HG03378 (cell line): ENCODE measurements around the gene CDH26.

Experiments
- ATAC-seq: cut with Tn5 transposase; IDR thresholded peaks from one replicate; pipeline ENCODE4 v1.9.1; 2021; ENCODE audit warnings: mild to moderate bottlenecking, moderate library complexity; ENCODE audit not compliant: unreplicated experiment

CDH26 gene

DNA sequence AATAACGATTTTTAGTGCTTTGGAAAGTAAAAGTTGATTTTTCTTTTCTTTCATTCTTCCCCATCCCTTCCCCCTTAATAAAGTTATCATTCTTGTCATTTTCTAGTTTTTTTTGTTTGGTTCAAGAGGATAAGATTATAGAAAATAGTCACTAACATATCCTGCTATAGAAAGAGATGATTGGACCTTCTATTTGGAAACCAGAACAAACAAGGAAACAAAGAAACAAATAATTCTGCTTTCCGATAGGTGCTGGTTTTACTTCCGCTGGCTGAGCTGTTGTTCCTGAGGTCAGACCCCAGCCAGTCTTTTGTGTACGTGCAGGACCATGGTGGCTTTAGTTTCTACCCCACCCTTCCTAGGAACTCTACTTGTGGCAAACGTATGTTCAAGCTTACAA is at the start of gene CDH26:
Gene CDH26 (plus strand): TSS at position 301 of the 400 bp plus-strand sequence. CDS start 304 bp downstream, outside the sequence.
- no peak for ATAC-seq

DNA sequence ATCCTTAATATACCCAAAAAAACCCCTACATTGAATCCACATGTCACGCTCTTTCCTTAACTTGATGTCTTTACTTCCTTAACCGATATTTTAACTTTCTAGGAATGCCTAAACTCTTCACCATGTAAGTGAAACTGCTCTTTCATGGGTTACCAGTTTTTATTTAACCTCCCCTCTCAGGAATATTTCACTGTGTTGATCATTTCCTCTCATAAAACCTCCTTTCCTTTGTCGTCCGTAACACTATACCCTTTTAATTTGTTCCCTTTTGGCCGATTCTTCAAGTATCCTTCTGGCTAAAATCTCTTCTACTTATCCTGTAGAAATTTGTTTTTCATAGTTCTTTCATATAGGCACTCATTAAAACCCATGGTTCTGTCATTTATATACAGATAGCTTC is 49.4 kb upstream of the CDH26 start:
- no peak for ATAC-seq

DNA sequence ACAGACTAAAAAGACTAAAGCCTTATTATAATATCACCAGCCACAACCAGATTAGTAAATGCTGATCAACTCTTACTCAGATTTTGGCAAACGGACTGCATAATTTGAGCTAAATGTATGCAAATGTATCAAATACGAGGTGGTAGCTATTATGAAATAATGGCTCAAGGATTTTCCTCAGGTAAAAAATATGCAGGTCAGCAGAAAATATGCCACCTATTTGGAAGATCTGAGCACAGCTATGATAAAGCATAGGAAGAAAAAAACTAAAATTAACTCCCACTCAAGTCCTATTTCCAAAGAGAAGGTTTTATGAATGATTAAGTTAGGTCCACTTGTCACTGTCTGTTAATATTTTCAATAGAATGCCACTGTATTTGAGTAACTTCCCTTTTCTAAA is 47.2 kb upstream of the CDH26 start:
- ATAC-seq: no peak

DNA sequence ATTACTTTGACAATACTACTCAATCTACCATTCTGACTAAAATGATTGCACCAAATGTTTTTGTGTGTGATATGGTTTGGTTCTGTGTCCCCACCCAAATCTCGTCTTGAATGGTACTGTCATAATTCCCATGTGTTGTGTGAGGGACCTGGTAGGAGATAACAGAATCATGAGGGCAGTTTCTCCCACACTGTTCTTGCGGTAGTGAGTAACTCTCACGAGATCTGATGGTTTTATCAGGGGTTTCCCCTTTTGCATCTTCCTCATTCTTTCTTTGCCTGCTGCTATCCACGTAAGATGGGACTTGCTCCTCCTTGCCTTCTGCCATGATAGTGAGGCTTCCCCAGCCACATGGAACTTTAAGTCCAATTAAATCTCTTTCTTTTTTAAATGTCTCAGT is 45.6 kb upstream of the CDH26 start:
- no peak for ATAC-seq

DNA sequence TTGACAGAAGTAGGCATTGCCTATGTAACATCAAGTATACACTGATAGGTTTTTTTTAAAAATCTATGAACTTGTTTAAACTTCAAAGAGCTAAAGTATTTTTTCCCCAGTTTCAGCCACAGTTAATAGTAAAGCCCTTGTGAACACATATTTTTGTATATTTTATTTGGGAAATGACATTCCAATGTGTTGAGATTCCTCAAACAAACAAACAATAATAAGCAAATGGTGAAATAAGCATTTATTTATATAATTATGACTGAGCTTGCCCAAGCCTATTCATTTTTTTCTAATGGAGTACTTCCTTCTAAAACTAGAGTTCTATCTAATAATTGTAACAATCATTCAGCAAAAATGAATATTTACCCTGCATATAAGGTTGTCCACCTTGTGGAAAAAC is 37.3 kb upstream of the CDH26 start:
- no peak for ATAC-seq

DNA sequence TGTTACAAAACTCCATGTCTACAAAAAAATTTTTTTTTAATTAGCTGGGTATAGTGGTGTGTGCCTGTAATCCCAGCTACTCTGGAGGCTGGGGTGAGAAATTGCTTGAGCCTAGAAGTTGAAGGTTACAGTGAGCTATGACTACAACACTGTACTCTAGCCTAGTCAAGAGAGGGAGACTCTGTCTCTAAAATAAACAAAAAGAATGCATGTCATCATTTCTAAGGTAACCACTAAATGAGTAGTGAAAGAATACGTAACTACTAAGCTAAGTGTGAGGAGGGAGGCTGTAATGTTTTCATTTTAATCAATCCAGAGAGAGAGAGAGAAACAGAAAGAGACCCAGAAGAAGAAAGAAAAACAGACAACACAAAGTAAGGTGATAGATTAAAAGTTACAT is 34.7 kb upstream of the CDH26 start:
- ATAC-seq: no peak

DNA sequence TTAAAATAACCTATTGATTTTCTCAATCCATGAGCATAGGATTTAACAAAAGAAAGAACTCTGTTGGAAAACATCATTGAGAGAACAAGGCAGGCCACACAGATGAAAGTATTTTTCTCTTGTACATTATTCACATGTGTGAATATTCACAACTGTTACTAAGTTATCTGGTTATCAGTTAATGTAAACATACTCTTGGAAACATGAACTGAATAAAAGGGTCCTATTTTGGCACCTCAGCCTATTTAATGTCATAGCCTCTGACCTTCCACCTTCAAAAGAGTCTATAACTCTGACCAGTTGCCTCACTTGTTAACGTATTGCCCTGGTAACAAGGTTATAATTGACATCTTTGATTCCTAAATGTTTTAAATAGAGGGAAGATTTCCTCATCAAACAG is 32.9 kb upstream of the CDH26 start:
- no peak for ATAC-seq

DNA sequence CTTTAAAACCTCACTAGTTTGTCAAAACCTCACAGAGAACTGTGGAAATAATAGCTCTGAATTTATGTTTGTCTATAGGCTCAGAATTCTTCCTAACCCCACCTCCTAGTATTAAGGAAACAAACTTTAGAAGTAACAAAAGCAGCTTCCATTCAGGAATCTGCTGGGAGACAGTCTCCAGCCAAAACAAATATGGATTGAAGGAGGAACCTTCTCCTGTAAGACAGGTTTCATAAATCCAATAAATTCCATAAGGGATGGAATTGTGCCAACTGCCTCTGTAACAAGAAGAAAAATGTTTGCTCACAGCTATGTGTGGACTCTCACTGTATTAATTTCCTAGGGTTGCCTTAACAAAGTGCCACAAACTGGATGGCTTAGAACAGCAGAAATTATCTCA is 32.3 kb upstream of the CDH26 start:
- ATAC-seq: no peak

DNA sequence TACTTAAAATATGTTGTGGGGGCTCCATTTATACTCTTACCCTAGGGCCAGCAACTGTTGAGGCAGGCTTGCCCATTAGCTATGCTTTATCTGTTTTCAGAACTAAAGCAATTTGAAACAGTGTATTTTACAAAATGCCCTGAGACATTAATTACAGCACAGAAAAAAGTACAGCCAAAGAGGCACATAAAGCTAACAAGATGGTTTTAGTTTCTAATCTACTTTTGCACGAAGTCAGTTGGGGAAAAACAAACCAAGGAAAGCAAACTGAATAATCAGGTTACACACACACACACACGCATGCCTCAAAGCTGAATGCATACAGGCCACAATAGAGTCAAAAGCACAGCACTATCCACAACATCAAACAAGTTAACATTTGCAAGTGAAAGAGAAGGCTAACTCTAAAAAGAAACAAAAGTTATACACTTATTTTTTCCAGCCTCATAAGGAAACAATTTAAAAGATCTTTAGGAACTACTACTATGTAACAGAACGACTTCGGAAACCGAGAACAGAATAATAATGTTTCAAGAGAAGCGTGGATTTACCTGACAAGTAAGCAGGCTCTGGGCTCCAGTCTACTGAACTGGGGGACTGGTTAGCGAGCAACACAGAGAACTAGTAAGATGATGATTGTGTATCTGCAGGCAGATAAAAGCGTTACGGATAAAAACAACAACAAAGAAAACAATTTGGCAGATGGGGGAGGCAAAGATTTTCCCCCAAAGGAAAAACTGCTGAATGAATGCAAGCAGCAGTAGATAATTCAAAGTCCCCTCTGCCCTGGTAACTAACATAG is 26.5 kb upstream of the CDH26 start:
- ATAC-seq: no peak

DNA sequence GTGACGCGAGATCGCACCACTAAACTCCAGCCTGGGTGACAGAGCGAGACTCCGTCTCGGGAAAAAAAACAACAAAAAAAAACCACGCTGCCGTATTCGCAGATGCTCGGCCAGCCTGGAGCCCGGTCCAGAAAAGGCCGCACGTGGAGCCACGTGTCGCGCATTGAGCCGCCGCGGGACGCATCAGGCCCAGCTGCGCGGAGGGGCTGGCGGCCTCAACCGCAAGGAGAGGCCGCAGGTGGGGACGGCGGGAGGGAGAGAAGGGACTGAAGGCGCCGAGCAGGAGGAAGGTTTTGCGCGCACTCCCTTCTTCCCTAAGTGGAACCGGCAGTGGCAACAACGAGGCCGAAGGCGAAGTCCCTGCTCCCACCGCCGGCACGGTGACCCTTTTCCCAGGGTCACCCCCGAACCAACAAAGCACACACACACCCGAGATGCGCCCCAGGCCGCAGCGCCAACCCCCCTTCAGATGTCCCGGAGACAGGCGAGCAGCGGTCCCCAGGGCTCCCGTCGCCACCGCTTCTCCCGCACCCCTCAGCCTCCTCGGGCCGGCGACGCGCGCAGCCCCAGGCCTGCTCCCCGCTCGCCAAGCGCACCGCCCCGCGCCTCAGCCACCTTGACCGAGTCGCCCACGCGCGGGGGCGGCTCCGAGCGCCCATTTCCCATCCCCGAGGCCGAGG is 25.5 kb upstream of the CDH26 start:
- ATAC-seq: no peak

DNA sequence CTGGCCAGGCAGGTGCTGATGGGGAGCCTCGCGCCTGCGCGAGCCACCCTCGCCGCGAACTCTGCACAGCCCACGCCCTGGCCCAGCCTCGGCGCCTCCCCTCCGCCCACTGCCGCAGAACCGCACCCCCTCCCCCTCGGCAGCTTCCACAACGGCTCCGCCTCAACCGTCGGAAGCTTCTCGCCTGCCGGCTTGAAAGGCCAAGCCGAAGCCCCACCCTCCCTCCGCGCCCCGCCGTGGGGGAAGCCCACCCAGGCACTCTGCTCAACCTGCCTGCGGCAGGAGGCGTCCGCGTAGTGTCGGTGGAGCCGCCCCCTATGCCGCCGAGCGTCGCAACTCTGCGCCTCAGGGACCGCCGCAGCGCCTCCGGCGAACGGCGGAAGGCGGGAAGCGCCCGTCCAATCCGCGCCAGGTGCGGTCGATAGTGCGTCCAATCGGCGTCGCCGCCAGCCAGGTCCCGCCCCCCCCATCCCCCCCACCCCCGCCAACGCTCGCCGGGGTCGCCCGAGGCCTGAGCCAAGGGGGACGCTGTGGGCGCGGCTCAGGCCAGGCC is 24.9 kb upstream of the CDH26 start, which contains the start of gene SYCP2:
Gene SYCP2 (minus strand): TSS at position 342 of the 553 bp plus-strand sequence. CDS start 11,224 bp downstream, outside the sequence.
- no peak for ATAC-seq

DNA sequence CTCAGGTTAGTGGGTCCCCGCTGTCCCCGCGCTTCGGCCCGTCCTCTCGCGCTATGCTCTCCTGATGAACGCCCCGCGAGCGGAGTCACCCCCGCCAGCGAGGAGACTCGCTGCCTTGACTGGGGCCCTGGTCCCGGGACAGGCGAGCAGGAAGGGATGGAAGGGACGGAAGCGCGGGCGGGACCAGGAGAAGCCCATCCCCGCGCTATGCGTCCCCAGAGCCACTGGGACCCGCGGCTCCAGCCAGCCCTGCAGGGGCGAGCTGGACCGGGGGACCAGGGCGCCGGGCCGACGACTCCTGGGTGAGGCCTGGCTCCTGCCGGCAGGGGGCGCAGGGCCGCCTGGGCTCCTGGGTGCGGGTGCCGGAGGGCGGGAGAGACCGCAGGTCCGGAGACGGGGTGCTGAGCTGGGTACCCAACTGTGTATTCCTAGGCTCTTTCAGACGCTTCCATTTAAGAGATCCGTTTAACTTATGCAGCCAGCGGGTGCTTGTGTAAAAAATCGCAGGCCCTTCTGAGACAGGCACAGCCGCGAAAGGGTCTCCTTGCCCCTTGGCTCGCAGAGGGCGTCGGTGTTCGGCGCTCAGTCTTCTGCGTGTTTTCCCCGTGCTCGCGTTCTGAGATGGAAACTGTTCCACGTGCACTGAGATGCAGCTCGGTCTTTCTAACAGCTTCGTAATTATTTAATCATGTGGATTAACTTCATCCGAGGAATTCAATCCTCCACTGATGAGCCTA is 24.2 kb upstream of the CDH26 start:
- ATAC-seq: peak; percentile 67

DNA sequence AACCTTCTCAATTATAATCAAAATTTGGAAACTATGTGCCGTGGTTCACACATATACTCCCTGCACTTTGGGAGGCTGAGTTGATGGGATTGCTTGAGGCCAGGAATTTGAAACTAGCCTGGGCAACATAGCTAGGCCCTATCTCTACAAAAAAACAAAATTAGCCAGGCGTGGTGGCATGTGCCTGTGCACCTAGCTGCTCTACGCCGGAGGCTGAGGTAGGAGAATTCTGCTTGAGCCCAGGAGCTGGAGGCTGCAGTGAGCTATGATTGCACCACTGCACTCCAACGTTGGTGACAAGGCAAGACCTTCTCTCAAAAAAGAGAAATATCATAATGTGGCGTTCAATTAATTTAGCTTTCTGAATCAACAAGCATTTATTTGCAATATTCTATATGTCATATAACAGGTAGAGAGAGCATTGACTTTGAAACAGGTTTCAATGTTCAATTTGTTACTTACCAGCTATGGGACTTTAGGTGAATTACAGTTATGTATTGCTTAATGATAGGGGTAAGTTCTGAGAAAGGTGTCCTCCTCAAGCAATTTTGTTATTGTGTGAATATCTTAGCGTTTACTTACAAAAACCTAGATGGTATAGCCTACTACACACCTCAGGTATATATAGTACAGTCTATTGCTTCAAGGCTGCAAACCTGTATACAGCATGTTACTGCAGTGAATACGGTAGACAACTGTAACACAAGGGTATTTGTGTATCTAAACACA is 22.6 kb upstream of the CDH26 start:
- ATAC-seq: no peak

DNA sequence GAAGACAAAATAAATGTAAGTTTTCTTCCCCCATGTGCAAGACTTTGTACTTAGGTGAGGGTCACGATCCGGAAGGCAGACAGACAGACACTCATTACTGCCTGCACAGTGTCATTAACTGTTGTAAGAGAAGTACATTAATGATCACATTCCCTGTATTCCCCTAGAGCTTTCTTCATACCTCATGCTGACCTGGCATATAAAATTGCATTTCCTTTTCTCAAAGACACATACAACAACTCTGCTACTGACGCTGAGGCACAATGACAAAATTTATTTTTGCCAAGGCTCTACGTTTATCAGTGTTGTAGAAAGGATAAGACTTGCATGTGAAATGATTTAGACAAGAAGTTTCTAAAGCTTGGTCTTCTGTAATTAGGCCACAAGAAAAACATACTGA is 21.8 kb upstream of the CDH26 start:
- ATAC-seq: no peak

DNA sequence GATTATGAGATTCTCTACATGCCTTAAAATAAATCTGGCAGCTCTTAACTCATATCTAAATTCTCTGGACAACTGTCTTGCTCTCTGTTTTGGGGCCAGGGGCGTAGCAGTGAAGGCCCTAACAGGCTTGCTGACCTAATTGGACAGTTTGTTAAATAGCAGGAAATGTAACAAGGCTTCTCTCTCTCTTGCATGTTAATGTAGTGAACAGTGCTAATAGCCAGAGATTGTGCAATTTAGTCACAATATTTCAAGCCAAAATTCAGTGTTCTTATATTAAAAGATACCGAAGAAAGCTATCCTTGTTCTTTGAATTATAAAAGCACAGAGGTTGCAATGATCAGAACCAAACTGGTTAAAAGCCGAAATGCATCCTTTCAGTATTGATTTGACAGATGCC is 21.1 kb upstream of the CDH26 start:
- no peak for ATAC-seq

DNA sequence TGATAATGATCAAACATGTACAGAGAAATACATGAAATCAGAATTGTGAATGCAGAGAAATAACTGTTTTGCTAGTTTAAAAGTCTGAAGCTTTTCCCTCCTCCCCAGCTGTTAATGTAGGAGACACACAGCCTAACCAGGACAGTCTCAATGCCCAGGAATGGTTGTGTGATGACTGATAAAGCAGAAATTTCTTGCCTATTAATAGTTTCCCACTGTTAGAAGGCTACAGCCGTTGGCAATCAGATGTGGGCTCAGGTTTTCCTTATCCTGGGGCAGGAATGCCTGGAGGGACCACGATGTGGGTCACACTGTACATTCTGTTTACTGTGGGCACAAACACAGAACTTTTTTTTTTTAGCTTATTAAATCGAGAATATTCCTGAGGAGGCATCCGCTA is 20.0 kb upstream of the CDH26 start:
- ATAC-seq: no peak

DNA sequence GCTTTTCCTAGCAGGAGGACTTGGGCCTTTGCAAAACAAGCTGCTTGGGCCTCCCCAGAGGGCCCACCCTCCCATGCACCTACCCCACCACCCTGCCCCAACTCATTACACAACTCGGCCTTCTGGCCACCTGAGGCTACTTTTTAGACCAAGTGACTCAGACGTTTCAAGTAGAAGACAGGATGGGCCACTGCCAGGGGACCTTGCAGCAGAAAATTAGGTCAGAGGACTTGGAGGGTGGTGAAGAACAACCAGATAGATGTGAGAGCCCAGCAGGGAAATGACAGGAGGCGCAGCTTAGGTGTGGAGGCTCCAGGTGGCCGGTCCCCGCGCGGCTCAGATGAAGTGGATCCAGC is 19.5 kb upstream of the CDH26 start:
- ATAC-seq: no peak

DNA sequence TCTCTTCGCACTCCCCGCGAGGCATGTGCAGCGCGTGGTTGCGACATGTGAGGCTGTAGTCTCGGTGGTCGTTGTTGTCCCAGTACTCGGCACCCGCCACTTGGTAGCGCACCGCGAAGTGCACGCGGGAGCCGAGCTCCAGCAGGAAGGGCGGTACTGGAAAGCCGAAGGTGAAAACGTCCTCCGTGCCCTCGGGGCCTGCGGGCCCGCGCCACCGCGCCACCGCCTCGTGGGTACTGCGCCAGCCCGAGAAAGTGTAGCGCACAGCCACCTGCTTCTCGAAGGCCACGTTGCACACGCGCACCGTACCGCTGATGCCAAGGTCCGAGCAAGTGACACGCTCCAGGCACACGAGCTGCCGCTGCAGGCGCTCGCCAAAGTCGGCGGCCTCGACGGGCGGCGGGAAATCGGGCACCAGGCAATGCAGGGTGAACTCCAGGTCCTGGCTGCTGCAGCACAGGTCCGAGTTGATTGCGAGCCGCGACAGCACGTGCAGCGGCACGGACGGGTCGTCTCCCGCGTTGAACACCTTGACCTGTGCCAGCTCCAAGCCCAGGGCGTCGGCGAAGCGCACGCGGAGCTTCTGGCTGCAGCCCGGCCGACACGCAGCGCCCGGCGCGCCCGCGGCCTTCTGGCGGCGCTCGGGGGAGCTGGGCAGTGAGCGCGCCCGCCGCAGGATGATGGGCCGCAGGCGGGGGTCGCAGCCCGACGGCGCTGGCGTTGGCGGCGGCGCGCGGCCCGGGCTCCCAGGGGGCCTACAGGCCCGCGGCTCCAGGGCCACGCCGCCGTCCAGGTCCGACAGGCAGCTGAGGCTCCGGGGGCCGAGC is 19.0 kb upstream of the CDH26 start:
- ATAC-seq: no peak

DNA sequence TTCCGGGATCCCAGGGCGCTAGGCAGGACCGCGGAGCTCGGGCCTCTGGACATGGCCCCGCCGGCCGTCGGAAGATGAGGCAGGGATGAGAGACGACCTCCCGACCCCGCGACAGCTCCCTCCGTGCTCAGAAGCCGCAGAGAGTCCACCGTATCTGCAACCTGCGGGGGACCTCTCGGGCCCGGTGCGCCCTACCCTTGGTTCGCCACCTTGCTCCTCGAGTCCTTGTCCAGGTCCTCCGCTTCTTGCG is 18.4 kb upstream of the CDH26 start:
- ATAC-seq: peak; percentile 39
